NCI-H2196 treated with DMSO at 0.1 percent for 48 hours (cell line): Measurements from ENCODE around the gene ARHGAP15.

Source experiments
- DNase-seq: peaks from one replicate; lab custom pipeline; 2025; ENCODE audit not compliant: unreplicated experiment; lab: John Stamatoyannopoulos, UW

ARHGAP15 gene

GRCh38 chr2:143440411-143441012 is 311.3 kb downstream of the ARHGAP15 start:
- DNase-seq, result no peak

- DNase-seq, result no peak
Observed at GRCh38 chr2:143442193-143442592, 313.0 kb downstream of the ARHGAP15 start.

DNA sequence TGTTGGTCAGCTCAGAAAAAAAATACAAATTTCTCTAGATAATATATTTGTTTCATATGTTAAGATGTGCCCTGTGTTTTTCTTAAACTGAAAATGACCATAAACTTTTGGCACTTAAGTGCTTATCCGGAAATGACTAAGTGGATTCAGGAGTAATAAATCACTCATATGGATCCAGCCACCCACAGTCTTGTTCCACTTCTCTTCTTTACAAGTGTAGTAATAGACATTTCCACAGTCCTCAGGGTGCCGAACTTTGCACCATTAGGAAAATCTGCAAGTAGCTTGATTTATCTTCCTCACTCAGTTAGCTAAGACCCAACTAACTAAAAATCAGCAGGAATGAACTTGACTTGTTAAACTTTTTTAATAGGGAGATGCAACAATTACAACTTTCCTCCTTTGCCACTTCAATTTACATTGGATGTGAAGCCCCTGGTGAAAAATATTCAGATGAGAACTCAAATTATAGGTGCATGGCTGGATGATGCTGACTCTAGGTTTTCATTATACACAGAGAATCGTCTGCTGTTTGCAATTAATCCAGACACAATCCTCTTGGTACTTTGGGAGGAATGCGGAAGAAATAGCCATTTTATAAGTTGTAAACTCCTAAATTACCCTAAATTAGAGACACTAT is 322.5 kb downstream of the ARHGAP15 start:
- no peak for DNase-seq

GRCh38 chr2:143452817-143453451 is 323.7 kb downstream of the ARHGAP15 start:
- no peak for DNase-seq

DNA sequence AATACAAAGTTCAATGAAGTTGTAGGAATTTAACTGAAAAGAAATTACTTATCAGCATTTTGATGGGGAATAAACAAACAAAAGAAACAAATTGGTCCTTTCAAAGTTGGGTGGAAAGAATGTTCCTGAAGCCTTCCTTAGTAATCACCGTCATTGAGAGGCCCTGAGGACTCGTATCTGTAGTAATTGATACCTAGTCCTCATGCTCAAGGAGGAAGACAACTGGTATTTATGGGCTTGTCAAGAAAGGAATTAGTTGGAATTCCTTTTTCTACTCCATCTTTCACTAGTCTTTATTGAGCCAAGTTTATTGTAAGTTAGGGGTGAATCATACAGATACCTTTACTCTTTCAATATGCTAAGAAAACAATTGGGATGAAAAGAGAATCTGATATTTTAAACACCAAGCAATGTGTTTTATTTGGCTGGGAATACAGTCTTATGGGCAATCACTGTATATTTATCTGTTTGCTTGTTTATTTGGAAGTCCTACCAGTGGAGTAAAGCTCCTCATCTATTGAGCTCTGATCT is 324.8 kb downstream of the ARHGAP15 start:
- no peak for DNase-seq

DNA sequence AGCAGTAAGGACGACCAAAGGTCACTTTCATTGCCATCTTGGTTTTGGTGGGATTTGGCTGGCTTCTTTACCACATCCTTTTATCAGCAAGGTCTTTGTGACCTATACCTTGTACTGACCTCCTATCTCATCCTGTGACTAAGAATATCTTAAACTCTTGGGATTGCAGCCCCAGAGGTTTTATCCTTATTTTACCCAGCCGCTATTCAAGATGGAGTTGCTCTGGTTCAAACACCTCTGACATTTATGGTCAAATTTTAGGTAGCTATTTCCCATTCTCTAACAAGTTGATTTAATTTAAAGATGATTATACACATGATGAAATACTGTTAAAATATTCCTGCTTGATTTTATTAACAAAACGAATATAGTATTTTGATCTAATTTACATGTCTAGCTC is 326.1 kb downstream of the ARHGAP15 start:
- DNase-seq, result no peak

DNA sequence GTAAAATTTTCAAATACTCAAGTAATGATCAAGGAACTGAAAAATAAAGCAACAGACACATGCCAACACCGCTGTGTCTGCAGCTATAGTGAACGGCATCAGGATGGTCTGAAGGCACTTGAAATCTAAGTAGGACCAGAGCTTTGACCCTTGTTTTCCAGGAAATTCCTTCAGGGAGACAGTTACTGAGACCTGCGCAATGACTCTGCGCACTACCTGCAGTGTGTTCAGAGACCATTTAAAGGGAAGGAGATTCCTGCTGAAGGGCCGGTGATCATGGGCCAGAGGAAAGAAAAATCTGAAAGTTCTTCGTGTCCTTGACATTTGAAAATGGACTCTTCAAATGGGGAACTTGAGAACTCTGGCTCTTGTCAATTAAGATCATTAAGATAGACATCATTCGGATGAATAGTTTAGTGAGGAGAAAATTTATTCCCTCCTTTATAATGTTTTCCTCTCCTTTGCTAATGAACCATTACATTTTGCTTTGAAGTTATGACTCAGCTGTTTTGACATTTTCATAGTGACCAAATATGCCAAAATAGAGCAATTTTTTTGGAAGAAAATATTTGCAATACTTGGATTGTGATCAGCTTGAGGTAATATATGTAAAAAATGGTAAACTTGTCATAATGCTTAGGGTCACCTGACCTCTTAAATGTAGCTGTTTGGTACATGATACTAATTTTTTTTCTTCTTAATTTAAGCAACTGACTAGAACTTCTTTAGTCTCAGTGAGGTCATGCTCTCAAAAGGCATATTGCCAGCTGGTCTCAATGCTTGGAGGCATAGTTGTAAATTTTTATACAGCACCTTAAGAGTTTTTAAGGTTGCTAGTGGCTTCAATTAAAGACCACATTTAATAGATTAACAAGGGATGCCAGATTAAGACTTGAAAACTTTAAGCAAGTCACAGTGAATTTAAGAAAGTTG is 329.3 kb downstream of the ARHGAP15 start:
- no peak for DNase-seq

DNA sequence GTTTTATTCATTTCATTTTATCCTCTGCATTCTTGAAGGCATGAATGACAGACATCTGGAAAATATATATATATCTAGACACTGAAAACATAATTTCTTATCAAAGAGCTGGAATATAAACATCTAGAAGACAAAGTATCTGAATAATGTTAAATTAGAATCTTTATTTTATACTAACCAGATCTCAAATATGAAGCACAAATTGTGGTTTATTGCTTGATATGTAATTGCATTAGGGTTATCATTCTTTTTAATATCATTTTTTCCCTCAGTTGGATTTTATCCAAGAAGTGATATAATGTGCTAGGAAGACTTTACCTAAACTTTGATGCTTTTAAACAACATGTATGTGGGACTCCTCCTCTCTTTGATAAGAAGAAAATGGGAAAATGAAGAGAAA is 331.2 kb downstream of the ARHGAP15 start:
- no peak for DNase-seq

DNA sequence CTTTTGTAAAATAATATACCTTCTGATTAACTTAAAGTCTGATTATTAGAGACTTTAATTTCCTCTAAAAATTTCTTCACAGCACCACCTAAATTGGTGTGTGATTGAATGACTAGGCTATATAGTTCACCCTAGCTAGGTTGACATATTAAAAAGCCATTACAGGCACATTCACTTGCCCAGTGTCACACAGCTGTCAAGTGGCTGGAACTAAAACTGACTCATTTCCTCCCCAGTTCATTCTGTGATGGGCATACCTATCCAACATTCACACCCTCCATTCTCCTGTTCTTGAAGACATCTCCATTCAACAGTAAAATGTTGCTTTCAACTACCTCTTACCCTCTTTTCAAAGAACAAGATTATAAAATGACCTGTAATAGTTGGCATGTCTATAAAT is 334.5 kb downstream of the ARHGAP15 start:
- no peak for DNase-seq

GRCh38 chr2:143466391-143466790 is 337.2 kb downstream of the ARHGAP15 start:
- DNase-seq, result no peak

DNA sequence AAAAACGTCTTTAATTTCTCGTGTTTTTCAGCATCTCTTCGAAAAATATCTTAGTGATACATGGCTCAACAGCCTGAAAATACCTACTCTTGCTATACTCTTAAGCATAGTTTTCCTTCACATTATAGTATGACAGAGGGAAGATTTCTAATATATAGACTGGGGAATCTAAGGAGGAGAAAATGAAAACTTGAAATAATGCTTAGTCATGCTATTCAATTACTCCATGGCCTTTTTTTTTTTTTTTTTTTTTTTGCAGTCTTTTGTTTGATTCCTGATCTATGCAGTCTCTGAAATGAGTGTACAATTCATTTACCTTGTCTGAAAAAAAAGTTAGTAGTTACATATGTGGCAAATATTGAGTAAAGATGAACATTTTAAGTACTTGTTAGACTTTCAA is 337.8 kb downstream of the ARHGAP15 start:
- DNase-seq, result no peak

GRCh38 chr2:143468341-143468888 is 339.2 kb downstream of the ARHGAP15 start:
- DNase-seq, result no peak

- no peak for DNase-seq
Observed at GRCh38 chr2:143469323-143469722, 340.1 kb downstream of the ARHGAP15 start.

- DNase-seq, result no peak
Observed at GRCh38 chr2:143471550-143471949, 342.3 kb downstream of the ARHGAP15 start.

DNA sequence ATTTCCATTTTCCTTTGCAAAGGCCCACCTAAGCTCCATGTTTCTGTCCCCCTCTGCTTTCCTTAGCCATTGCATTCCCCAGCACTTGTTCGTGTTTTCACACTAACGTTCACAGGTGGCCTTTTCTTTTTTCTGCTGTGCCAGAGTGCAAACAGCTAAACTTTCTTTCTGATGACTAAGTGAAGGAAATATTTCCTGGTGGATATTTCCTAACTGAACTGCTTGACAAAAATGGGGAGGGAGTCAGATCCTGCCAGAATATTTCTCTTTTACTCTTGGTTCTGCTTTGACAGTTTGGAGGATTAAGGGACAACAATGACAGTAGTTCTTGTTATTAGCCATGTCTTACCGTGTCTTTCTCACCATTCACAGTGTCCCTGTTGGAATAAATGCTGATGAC is 344.0 kb downstream of the ARHGAP15 start:
- no peak for DNase-seq

GRCh38 chr2:143473820-143474219 is 344.6 kb downstream of the ARHGAP15 start:
- DNase-seq, result no peak

GRCh38 chr2:143474586-143474985 is 345.4 kb downstream of the ARHGAP15 start:
- no peak for DNase-seq

GRCh38 chr2:143475041-143475776 is 346.0 kb downstream of the ARHGAP15 start:
- DNase-seq, result no peak

- no peak for DNase-seq
Observed at GRCh38 chr2:143476336-143477087, 347.3 kb downstream of the ARHGAP15 start.
